Activated T-helper 1 cell treated with anti-CD3 and anti-CD28 coated beads, Interleukin-12 subunit alpha, Interleukin-12 subunit beta, Interleukin-2, Interleukin-4 antibody, amounts not matched to agents 30 ng/mL and 10 ng/mL and 1 ng/mL, durations not matched to agents 14 hours and 24 hours and 36 hours (primary cell): ENCODE measurements around the gene NPNT. TPM values are rescaled to one million over a fixed set of nuclear protein-coding genes. Genes with fewer than 3 reads are reported as not detected.

Experiments
- DNase-seq: peaks from one replicate; pipeline ENCODE4 v3.0.0; 2021; ENCODE audit warnings: low spot score
- H3K27ac Mint-ChIP-seq: one replicate; pipeline ENCODE4 v1.8.0; 2021; ENCODE audit warnings: mild to moderate bottlenecking, mixed read lengths
- H3K27me3 Mint-ChIP-seq: one replicate; pipeline ENCODE4 v1.8.0; 2022; ENCODE audit warnings: mild to moderate bottlenecking, moderate library complexity, mixed read lengths; ENCODE audit not compliant: insufficient read depth
- H3K36me3 Mint-ChIP-seq: one replicate; pipeline ENCODE4 v1.8.0; 2021; ENCODE audit warnings: low read depth, mixed read lengths
- H3K4me1 Mint-ChIP-seq: one replicate; pipeline ENCODE4 v1.8.0; 2021; ENCODE audit warnings: low read depth, mixed read lengths
- H3K4me3 Mint-ChIP-seq: one replicate; pipeline ENCODE4 v1.8.0; 2021; ENCODE audit warnings: mild to moderate bottlenecking, moderate library complexity, mixed read lengths
- H3K9me3 Mint-ChIP-seq: one replicate; pipeline ENCODE4 v1.8.0; 2021; ENCODE audit warnings: mixed read lengths
- intact Hi-C: fragments of 100-400 bp; cut with micrococcal nuclease; formaldehyde crosslinking; loops from one replicate; pipeline ENCODE4 v1.15.1; 2024
- total RNA-seq: library from RNA; stranded (reverse); gene quantifications from 2 replicates; pipeline ENCODE4 v1.2.3, GENCODE V29; 2022

NPNT gene
- total RNA-seq, 1 donor from 2014 or later, result not detected

GRCh38 chr4:105930698-105931097, 35.4 kb downstream of the NPNT start:
- H3K27me3 Mint-ChIP-seq, result no peaks in the 10 kb centered on the region
- H3K4me3 Mint-ChIP-seq, result no peak overlapping the region
- no peaks in the 10 kb centered on the region for H3K9me3 Mint-ChIP-seq
- no peak for DNase-seq
- intact Hi-C loops, result no loop called here
- no peaks in the 10 kb centered on the region for H3K36me3 Mint-ChIP-seq
- no peaks in the 10 kb centered on the region for H3K4me1 Mint-ChIP-seq
- no peak overlapping the region for H3K27ac Mint-ChIP-seq

- no peak overlapping the region for H3K27ac Mint-ChIP-seq
- H3K4me3 Mint-ChIP-seq, result no peak overlapping the region
- H3K36me3 Mint-ChIP-seq, result no peaks in the 10 kb centered on the region
- H3K27me3 Mint-ChIP-seq, result no peaks in the 10 kb centered on the region
- no peaks in the 10 kb centered on the region for H3K4me1 Mint-ChIP-seq
- intact Hi-C loops, result no loop called here
- no peak for DNase-seq
- no peaks in the 10 kb centered on the region for H3K9me3 Mint-ChIP-seq
These were observed 37.8 kb downstream of the NPNT start for GRCh38 chr4:105933083-105933482.

GRCh38 chr4:105934386-105934785, 39.1 kb downstream of the NPNT start:
- H3K9me3 Mint-ChIP-seq, result no peaks in the 10 kb centered on the region
- intact Hi-C loops, result no loop called here

GRCh38 chr4:105936901-105937300, 41.6 kb downstream of the NPNT start:
- no peak for DNase-seq
- no peaks in the 10 kb centered on the region for H3K4me1 Mint-ChIP-seq
- H3K27ac Mint-ChIP-seq, result no peak overlapping the region
- no peaks in the 10 kb centered on the region for H3K36me3 Mint-ChIP-seq
- intact Hi-C loops, result no loop called here
- no peak overlapping the region for H3K4me3 Mint-ChIP-seq
- no peaks in the 10 kb centered on the region for H3K27me3 Mint-ChIP-seq
- H3K9me3 Mint-ChIP-seq, result no peaks in the 10 kb centered on the region

More at GRCh38 chr4:105934386-105934785, 39.1 kb downstream of the NPNT start:
- no peak overlapping the region for H3K4me3 Mint-ChIP-seq
- H3K27me3 Mint-ChIP-seq, result no peaks in the 10 kb centered on the region
- H3K4me1 Mint-ChIP-seq, result no peaks in the 10 kb centered on the region
- DNase-seq, result no peak
- H3K36me3 Mint-ChIP-seq, result no peaks in the 10 kb centered on the region
- H3K27ac Mint-ChIP-seq, result no peak overlapping the region

- Mint-ChIP-seq H3K4me1 (no peaks in the 10 kb centered on the region), H3K27ac (no peak overlapping the region), H3K27me3 (no peaks in the 10 kb centered on the region), H3K36me3 (no peaks in the 10 kb centered on the region), H3K9me3 (no peaks in the 10 kb centered on the region), H3K4me3 (no peak overlapping the region)
- intact Hi-C loops, result no loop called here
- no peak for DNase-seq
These were observed 42.5 kb downstream of the NPNT start for GRCh38 chr4:105937759-105938158.

GRCh38 chr4:105943234-105943633, 48.0 kb downstream of the NPNT start:
- Mint-ChIP-seq H3K27ac (no peak overlapping the region), H3K27me3 (peaks cover 3% of the 10 kb centered on the region), H3K4me3 (no peak overlapping the region), H3K9me3 (no peaks in the 10 kb centered on the region), H3K4me1 (no peaks in the 10 kb centered on the region), H3K36me3 (no peaks in the 10 kb centered on the region)
- DNase-seq, result no peak
- intact Hi-C loops, result no loop called here

- no peak for DNase-seq
- Mint-ChIP-seq H3K4me3 (no peak overlapping the region), H3K4me1 (no peaks in the 10 kb centered on the region), H3K27me3 (peaks cover 3% of the 10 kb centered on the region), H3K9me3 (no peaks in the 10 kb centered on the region), H3K27ac (no peak overlapping the region), H3K36me3 (no peaks in the 10 kb centered on the region)
- intact Hi-C loops, result no loop called here
These were observed 49.3 kb downstream of the NPNT start for GRCh38 chr4:105944540-105944939.

GRCh38 chr4:105946771-105947170, 51.5 kb downstream of the NPNT start:
- no peaks in the 10 kb centered on the region for H3K4me1 Mint-ChIP-seq
- H3K27me3 Mint-ChIP-seq, result peaks cover 3% of the 10 kb centered on the region
- H3K4me3 Mint-ChIP-seq, result no peak overlapping the region
- no peaks in the 10 kb centered on the region for H3K9me3 Mint-ChIP-seq
- DNase-seq, result no peak
- H3K27ac Mint-ChIP-seq, result no peak overlapping the region
- intact Hi-C loops, result no loop called here
- H3K36me3 Mint-ChIP-seq, result no peaks in the 10 kb centered on the region

- H3K27ac Mint-ChIP-seq, result no peak overlapping the region
- DNase-seq, result no peak
- no peaks in the 10 kb centered on the region for H3K9me3 Mint-ChIP-seq
- no peaks in the 10 kb centered on the region for H3K36me3 Mint-ChIP-seq
- intact Hi-C loops, result no loop called here
- H3K4me3 Mint-ChIP-seq, result no peak overlapping the region
- H3K27me3 Mint-ChIP-seq, result no peaks in the 10 kb centered on the region
- H3K4me1 Mint-ChIP-seq, result no peaks in the 10 kb centered on the region
These were observed 55.4 kb downstream of the NPNT start for GRCh38 chr4:105950701-105951100.

- no peaks in the 10 kb centered on the region for H3K27me3 Mint-ChIP-seq
- no peaks in the 10 kb centered on the region for H3K36me3 Mint-ChIP-seq
- intact Hi-C loops, result no loop called here
- no peak overlapping the region for H3K27ac Mint-ChIP-seq
- no peaks in the 10 kb centered on the region for H3K4me1 Mint-ChIP-seq
- no peaks in the 10 kb centered on the region for H3K9me3 Mint-ChIP-seq
- no peak for DNase-seq
- H3K4me3 Mint-ChIP-seq, result no peak overlapping the region
These were observed 55.9 kb downstream of the NPNT start for GRCh38 chr4:105951198-105951597.

GRCh38 chr4:105952591-105952990, 57.3 kb downstream of the NPNT start:
- Mint-ChIP-seq H3K9me3 (no peaks in the 10 kb centered on the region), H3K27me3 (no peaks in the 10 kb centered on the region)

GRCh38 chr4:105956569-105956968, 61.3 kb downstream of the NPNT start:
- no peaks in the 10 kb centered on the region for H3K27me3 Mint-ChIP-seq
- no peak overlapping the region for H3K4me3 Mint-ChIP-seq
- no peaks in the 10 kb centered on the region for H3K9me3 Mint-ChIP-seq
- DNase-seq, result no peak
- H3K4me1 Mint-ChIP-seq, result no peaks in the 10 kb centered on the region
- H3K36me3 Mint-ChIP-seq, result no peaks in the 10 kb centered on the region
- intact Hi-C loops, result no loop called here
- no peak overlapping the region for H3K27ac Mint-ChIP-seq

More at GRCh38 chr4:105952591-105952990, 57.3 kb downstream of the NPNT start:
- DNase-seq, result no peak
- Mint-ChIP-seq H3K27ac (no peak overlapping the region), H3K4me1 (no peaks in the 10 kb centered on the region), H3K4me3 (no peak overlapping the region), H3K36me3 (no peaks in the 10 kb centered on the region)
- intact Hi-C loops, result no loop called here

GRCh38 chr4:105957680-105958079, 62.4 kb downstream of the NPNT start:
- Mint-ChIP-seq H3K4me3 (no peak overlapping the region), H3K36me3 (no peaks in the 10 kb centered on the region), H3K27ac (no peak overlapping the region), H3K9me3 (no peaks in the 10 kb centered on the region), H3K27me3 (no peaks in the 10 kb centered on the region), H3K4me1 (no peaks in the 10 kb centered on the region)
- DNase-seq, result no peak
- intact Hi-C loops, result no loop called here
